ENCODE results near the gene CUX1. TPM values are rescaled to one million over a fixed set of nuclear protein-coding genes. Genes with fewer than 3 reads are reported as not detected.
A peak's percentile ranks its signal among the peaks of the same experiment; 100 is the strongest.
"Not testable (repeated sequence)": the region's sequence is repeated elsewhere in the genome, so short reads cannot be mapped to it uniquely, and the experiment has no call there.

CUX1 gene
- polyA plus RNA-seq, 1 donor, result 101 TPM

DNA sequence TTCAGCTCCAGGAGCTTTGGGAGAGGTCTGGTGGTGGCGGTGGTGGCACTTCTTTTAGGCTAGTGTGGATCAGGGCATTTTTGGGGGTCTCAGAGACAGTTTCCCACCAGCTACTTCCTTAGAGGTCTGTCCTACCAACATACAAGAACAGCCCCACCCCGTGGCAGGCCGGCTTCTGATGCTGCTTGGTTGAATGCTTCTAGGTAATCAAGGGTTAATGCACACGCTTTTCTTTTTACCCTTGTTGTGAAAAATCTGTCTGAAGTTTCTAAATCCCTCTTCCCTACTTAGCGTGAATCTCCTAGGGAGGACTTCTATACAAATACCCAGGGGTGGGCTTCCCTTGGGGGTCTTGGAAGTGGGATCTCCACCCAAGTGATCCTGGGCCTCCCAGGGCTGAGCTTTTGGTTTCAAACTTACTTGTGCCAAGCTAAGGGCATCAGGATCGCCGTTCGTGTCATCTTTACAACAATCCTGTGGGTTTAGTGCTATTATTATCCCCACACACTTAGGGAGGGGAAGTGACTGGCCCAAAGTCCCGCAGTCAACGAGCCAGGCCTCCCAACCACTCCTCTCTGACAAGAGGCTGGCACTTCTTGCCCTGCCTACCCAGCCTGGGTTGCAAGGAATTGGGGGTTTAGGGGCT, 471.0 kb downstream of the CUX1 start:
- no peak for DNase-seq

DNA sequence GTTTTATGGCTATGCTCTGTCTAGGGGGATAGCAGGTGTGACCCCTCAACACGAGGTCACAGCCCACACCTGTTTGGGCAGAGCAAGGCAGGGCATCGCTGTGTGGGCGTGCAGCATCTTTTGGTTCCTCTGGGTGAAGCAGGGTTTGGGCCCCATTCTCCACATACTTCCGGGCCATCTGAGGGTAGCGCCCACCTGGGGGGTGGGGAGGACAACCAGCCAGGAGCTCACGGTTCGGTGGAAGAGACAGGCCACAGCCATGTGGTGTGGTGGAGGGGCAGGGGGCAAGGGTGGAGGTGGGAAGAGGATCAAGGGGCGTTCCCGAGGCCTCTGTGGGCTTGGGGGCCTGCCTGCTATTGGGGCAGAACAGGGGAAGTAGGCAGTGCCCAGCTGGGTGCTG, 471.6 kb downstream of the CUX1 start:
- DNase-seq, result no peak

DNA sequence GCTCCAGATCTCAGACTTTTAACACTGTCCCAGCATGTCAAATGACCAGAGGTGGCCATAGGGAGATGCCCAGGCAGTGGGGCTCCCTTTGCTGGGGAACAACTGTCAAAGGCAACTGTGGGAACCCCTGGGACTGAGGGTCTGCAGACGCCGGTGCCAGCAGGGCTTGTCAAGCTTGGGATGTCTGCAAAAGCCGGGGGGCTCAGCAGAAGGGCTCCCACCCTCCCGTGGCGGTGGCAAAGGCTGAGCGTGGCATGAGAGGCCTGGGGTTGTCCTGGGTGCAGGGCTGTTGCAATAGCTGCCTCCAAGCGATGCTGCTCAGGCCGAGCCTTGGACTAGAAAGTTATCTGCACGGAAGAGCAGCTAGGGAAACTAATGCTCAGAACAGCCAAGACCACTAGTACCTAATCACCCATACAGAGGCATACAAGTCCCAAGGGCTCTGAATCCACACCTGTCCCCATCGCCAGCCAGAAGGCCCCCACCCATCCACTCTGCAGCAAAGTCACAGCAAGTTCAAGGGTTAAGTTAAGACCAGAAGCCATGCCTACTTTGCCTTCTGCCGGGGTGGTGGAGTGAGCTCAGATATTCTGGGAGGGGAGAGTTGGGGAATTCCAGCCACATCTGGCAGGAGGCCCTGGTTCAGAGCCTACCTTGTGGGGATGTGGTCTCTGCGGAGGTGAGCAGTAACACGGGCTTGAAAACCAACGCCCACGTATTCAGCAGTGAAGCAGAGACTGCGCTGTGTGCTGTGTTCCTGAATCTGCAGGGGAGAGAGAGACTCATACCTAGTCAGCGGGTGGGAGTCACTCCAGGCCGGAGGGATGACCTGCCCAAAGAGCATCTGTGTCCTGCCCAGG, 473.9 kb downstream of the CUX1 start:
- DNase-seq, result no peak

DNA sequence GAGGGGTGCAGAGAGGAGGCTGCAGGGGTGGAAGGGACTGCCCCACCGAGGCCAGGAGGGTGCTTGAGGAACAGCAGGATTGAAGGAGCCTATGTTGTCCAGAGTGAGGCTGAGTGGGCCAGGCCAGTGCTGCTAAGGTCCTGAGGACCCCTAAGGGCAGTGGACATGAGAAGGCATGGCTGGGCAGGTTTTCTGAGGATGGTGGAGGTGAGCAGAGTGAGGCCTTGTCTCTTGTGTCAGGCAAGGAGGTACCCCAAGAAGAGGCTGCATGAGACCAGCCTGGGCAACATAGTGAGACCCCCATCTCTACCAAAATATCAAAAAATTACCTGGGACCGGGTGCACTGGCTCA, 474.5 kb downstream of the CUX1 start:
- no peak for DNase-seq

DNA sequence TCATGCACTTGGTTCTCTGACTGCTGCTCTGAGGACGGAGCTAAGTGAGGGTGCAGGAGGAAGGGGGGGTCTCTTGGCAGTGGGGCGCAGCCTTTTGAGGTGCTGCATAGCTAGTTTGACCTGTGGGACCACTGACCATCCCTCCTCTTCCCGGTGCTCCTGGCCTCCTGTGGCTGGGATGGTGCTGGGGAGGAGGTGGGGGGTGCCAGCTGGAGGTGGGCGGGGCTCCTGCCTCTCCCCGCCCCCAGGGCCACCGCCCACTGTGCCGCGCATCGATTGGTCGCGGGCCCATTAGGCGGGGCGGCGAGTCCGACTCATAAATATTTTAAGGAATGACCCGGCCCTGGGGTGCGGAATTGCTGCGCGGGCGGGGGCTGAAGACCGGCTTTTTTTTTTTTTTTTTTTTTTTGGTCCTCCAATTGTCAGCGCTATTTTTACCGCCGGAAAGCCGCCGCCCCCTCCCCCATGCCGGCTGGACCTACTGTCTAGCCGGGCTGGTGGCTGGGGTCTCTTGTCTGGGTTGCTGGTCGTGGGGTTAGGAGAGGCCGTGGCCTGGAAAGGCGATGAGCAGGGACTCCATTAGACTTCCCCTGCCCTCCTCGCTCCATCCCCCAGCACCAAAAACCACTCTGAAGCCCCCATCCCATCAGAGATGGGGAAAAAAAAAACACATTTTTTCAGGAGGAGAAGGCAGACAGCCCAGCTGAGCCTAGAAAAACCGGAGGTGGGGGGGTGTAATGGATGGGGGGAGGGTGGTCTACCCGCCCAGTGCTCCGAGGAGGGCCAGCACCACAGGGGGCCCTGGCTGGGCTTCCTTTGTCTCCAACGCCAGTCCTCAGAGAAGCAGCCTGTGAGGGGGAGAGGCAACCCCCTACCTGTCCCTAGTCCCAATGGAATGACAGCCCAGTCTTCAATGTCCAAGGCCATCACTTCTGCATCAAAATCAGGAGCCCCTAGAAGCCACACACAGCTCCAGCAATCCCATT, 475.7 kb downstream of the CUX1 start:
- no peak for DNase-seq

GRCh38 chr7:102294589-102294988, 477.2 kb downstream of the CUX1 start:
- DNase-seq, result no peak

DNA sequence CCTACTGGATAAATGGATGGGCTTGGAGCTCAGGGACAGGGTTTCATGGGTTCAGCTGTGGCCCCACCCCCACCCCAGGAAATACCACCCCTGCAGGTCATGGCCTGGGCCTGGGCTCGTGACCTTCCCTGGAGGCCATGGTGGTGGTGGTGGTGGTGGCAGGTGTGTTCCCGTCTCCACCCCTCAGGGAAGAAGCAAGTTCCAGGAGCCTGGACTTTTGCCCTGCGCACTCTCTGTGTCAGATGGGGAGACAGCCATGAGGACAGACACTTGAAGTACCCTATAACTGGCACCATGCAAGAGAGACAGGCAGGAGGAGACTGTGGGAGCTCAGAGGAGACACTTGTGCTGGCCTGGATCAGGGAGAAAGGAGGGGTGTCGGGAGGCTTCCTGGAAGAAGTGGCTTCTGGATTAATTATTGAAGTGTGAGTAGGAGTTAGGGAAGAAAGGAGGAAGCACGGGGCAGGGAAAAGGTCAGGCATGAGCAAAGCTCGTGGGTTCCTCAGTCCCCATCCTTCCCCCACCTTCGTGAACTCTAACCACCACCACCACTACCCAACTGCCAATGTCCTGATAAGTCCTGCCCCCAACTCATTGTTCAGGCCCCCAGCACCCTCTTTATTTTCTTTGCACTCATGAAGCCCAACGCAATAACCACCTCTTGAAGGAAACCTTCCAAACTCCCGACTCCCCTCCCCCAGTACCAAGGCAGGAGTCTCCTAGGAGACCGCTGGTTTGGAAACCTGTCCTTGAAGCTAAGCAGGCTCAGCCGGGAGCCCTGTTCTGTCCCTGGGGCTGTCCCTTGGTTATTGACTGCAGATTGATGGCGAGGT, 478.1 kb downstream of the CUX1 start:
- DNase-seq, result no peak

GRCh38 chr7:102296179-102296438, 478.7 kb downstream of the CUX1 start:
- no peak for DNase-seq

- no peak for DNase-seq
Observed at GRCh38 chr7:102296514-102296913, 479.1 kb downstream of the CUX1 start.

GRCh38 chr7:102297487-102298218, 480.2 kb downstream of the CUX1 start:
- DNase-seq, result no peak

DNA sequence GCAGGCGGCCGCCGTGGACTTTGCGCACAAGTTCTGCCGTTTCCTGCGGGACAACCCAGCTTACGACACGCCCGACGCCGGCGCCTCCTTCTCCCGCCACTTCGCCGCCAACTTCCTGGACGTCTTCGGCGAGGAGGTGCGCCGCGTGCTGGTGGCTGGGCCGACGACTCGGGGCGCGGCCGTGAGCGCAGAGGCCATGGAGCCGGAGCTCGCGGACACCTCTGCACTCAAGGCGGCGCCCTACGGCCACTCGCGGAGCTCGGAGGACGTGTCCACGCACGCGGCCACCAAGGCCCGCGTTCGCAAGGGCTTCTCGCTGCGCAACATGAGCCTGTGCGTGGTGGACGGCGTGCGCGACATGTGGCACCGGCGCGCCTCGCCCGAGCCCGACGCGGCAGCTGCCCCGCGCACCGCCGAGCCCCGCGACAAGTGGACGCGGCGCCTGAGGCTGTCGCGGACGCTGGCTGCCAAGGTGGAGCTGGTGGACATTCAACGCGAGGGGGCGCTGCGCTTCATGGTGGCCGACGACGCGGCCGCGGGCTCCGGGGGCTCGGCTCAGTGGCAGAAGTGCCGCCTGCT, 483.3 kb downstream of the CUX1 start:
- DNase-seq, result no peak

DNA sequence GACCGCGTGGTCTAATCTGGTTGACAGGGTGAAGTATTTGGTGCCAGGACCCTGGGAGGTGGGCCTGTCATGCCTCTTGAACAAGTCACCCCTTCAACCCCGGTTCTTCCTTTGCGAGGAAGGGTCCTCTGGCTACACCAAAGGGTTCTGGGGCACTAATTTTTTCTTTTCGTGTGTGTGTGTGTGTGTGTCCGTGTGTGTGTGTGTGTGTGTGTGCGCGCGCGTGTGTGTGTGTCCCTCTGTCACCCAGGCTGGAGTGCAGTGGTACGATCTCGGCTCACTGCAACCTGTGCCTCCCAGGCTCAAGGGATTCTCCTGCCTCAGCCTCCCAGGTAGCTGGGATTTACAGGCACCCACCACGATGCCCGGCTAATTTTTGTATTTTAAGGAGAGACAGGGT, 483.9 kb downstream of the CUX1 start:
- DNase-seq, result not testable (repeated sequence)

GRCh38 chr7:102302025-102302424, 484.6 kb downstream of the CUX1 start:
- no peak for DNase-seq

- no peak for DNase-seq
Observed at GRCh38 chr7:102303669-102304422, 486.4 kb downstream of the CUX1 start.

GRCh38 chr7:102304668-102305067, 487.2 kb downstream of the CUX1 start:
- DNase-seq, result no peak

- DNase-seq, result no peak
Observed at GRCh38 chr7:102305414-102306268, 488.2 kb downstream of the CUX1 start.

DNA sequence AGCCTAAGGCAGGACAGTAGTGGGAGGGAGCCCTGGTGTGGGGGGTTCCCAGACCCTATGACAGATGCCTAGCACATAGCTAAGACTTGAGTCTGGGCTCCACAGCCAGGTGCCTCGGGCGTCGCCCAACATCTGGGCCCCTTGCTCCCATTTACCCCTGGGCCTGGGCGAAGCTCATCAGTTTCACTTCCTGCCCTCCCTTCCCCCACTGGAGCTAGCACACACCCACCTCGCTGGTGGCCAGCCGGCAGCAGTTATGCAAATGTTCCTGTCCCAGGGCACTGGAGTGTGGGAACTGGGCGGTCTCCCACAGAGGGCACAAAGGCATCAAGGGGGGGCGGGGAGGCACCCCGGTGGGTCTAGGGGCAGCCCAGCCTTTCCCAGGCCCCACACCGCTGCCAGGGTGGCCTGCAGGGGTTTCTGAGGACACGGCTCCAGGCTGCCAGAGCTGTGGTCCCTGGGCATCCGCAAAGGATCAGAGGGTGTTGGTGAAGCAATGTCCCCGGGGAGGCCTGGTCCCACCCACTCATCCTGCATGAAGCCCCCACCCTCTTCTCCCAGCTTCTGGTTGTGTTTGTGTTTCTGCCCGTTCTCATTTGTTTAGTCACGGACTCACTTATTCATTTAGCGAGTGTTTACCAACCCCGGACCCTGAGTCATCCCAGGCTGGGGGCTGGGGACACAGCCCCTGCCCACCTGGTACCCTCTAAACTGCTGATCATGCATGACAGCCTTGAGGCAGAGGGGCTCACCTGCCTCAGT, 489.7 kb downstream of the CUX1 start:
- peak; percentile 71 for DNase-seq

- no peak for DNase-seq
Observed at GRCh38 chr7:102310414-102310815, 493.0 kb downstream of the CUX1 start.

Data from left kidney (tissue), 2 donors.